Renal pelvis (tissue), 4 donors: ENCODE measurements around the gene FUT2. TPM values are rescaled to one million over a fixed set of nuclear protein-coding genes. Genes with fewer than 3 reads are reported as not detected.
A peak's percentile ranks its signal among the peaks of the same experiment; 100 is the strongest.
"Not testable (repeated sequence)": the region's sequence is repeated elsewhere in the genome, so short reads cannot be mapped to it uniquely, and the experiment has no call there.

ENCODE experiments used
- DNase-seq: peaks from one replicate; pipeline ENCODE4 v3.0.0-alpha.2; 2013
- polyA plus RNA-seq, 3 donors: library from polyadenylated mRNA; unstranded; fragments of 120-200 nt; gene quantifications; one replicate each; pipeline ENCODE4 v1.2.1, GENCODE V29; 2013; ENCODE audit not compliant: insufficient read length in 3 of 3

Gene FUT2
- polyA plus RNA-seq, 3 donors = 2.4 to 5.8 (median 3.3) TPM

GRCh38 chr19:48670699-48671445 is 24.9 kb upstream of the FUT2 start:
- no peak for DNase-seq

- no peak for DNase-seq
Observed at GRCh38 chr19:48671446-48671995, 24.2 kb upstream of the FUT2 start.

- DNase-seq = no peak
Observed at GRCh38 chr19:48672994-48673393, 22.8 kb upstream of the FUT2 start, which contains the start of gene NTN5. Gene NTN5, minus strand, starts transcription at chr19:48673017. Its CDS starts 2,031 bp downstream, at chr19:48670986.

- no peak for DNase-seq
Observed at GRCh38 chr19:48673436-48674100, 22.2 kb upstream of the FUT2 start.

GRCh38 chr19:48674216-48674809 is 21.5 kb upstream of the FUT2 start:
- no peak for DNase-seq

GRCh38 chr19:48674921-48675824 is 20.6 kb upstream of the FUT2 start:
- peak; percentile 86 for DNase-seq

- DNase-seq = no peak
Observed at GRCh38 chr19:48676487-48676886, 19.3 kb upstream of the FUT2 start.

- DNase-seq = no peak
Observed at GRCh38 chr19:48676887-48677286, 18.9 kb upstream of the FUT2 start.

- no peak for DNase-seq
Observed at GRCh38 chr19:48678201-48678600, 17.6 kb upstream of the FUT2 start.

- DNase-seq = not testable (repeated sequence)
Observed at GRCh38 chr19:48680006-48680405, 15.8 kb upstream of the FUT2 start.

- no peak for DNase-seq
Observed at GRCh38 chr19:48680436-48681126, 15.2 kb upstream of the FUT2 start.

- no peak for DNase-seq
Observed at GRCh38 chr19:48681127-48681470, 14.7 kb upstream of the FUT2 start.

GRCh38 chr19:48683349-48683748 is 12.4 kb upstream of the FUT2 start:
- DNase-seq = peak; percentile 54

GRCh38 chr19:48685583-48685982 is 10.2 kb upstream of the FUT2 start:
- no peak for DNase-seq

GRCh38 chr19:48686088-48686487 is 9.7 kb upstream of the FUT2 start:
- no peak for DNase-seq

- not testable (repeated sequence) for DNase-seq
Observed at GRCh38 chr19:48686637-48687036, 9.1 kb upstream of the FUT2 start.

- DNase-seq = no peak
Observed at GRCh38 chr19:48687776-48688175, 8.0 kb upstream of the FUT2 start.

- no peak for DNase-seq
Observed at GRCh38 chr19:48689449-48689848, 6.3 kb upstream of the FUT2 start.

- DNase-seq = not testable (repeated sequence)
Observed at GRCh38 chr19:48693629-48694028, 2.1 kb upstream of the FUT2 start.

- DNase-seq = no peak
Observed at GRCh38 chr19:48696353-48697010, 711 bp downstream of the FUT2 start.

GRCh38 chr19:48698046-48698445 is 2.3 kb downstream of the FUT2 start:
- no peak for DNase-seq
